ENCODE data around the gene NPAS3.

NPAS3 gene

GRCh38 chr14:33257796-33258195 lies 319.1 kb downstream of the NPAS3 start:
- in situ Hi-C loops (cut with MboI; ENCODE audit: low sequenced_read_pairs), result no loop called here
- 0 out of 2 replicates have a peak, but pooled peaks cover 2% of the 10 kb centered on the region for H3K9me3 ChIP-seq
- no peak overlapping the region for H3K4me3 ChIP-seq
- no peaks in the 10 kb centered on the region for H3K4me1 ChIP-seq
- no peaks in the 10 kb centered on the region for H3K36me3 ChIP-seq (replicated peaks)
- DNase-seq (ENCODE audit: low spot score in 2 of 2), result no peak
- peaks cover 3% of the 10 kb centered on the region for H3K27me3 ChIP-seq (ENCODE audit: low read depth)

- in situ Hi-C loops (cut with MboI; ENCODE audit: low sequenced_read_pairs), result no loop called here
- H3K36me3 ChIP-seq (replicated peaks), result no peaks in the 10 kb centered on the region
- no peak for DNase-seq (ENCODE audit: low spot score in 2 of 2)
These were observed 321.1 kb downstream of the NPAS3 start for GRCh38 chr14:33259764-33260163.

GRCh38 chr14:33271216-33271615 lies 332.5 kb downstream of the NPAS3 start:
- H3K9me3 ChIP-seq, result no peaks in the 10 kb centered on the region
- no peak for DNase-seq (ENCODE audit: low spot score in 2 of 2)
- in situ Hi-C loops (cut with MboI; ENCODE audit: low sequenced_read_pairs), result no loop called here
- no peak overlapping the region for H3K4me3 ChIP-seq
- H3K27me3 ChIP-seq (ENCODE audit: low read depth), result peaks cover 3% of the 10 kb centered on the region; the same call in 1 of the 2 replicates
- H3K36me3 ChIP-seq (replicated peaks), result no peaks in the 10 kb centered on the region
- H3K4me1 ChIP-seq, result no peaks in the 10 kb centered on the region

More at GRCh38 chr14:33259764-33260163, 321.1 kb downstream of the NPAS3 start:
- Histone ChIP-seq H3K4me3 (no peak overlapping the region), H3K27me3 (ENCODE audit: low read depth) (no peaks in the 10 kb centered on the region; the same call in 1 of the 2 replicates), H3K9me3 (0 out of 2 replicates have a peak, but pooled peaks cover 2% of the 10 kb centered on the region), H3K4me1 (no peaks in the 10 kb centered on the region)

- no peak for DNase-seq (ENCODE audit: low spot score in 2 of 2)
- in situ Hi-C loops (cut with MboI; ENCODE audit: low sequenced_read_pairs), result no loop called here
- H3K4me1 ChIP-seq, result no peaks in the 10 kb centered on the region
- no peaks in the 10 kb centered on the region for H3K9me3 ChIP-seq
- H3K4me3 ChIP-seq, result no peak overlapping the region
- peaks cover 4% of the 10 kb centered on the region; the same call in 1 of the 2 replicates for H3K27me3 ChIP-seq (ENCODE audit: low read depth)
- no peaks in the 10 kb centered on the region for H3K36me3 ChIP-seq (replicated peaks)
These were observed 333.2 kb downstream of the NPAS3 start for GRCh38 chr14:33271891-33272290.

GRCh38 chr14:33273978-33274377 lies 335.3 kb downstream of the NPAS3 start:
- H3K4me1 ChIP-seq, result no peaks in the 10 kb centered on the region
- H3K4me3 ChIP-seq, result no peak overlapping the region
- DNase-seq (ENCODE audit: low spot score in 2 of 2), result no peak
- H3K27me3 ChIP-seq (ENCODE audit: low read depth), result peaks cover 6% of the 10 kb centered on the region; the same call in 1 of the 2 replicates
- in situ Hi-C loops (cut with MboI; ENCODE audit: low sequenced_read_pairs), result no loop called here
- H3K36me3 ChIP-seq (replicated peaks), result no peaks in the 10 kb centered on the region
- H3K9me3 ChIP-seq, result no peaks in the 10 kb centered on the region

- H3K4me3 ChIP-seq, result no peak overlapping the region
- in situ Hi-C loops (cut with MboI; ENCODE audit: low sequenced_read_pairs), result no loop called here
- DNase-seq (ENCODE audit: low spot score in 2 of 2), result no peak
These were observed 337.2 kb downstream of the NPAS3 start for GRCh38 chr14:33275879-33276278.

GRCh38 chr14:33279865-33280264 lies 341.2 kb downstream of the NPAS3 start:
- DNase-seq (ENCODE audit: low spot score in 2 of 2), result no peak
- Histone ChIP-seq H3K27me3 (ENCODE audit: low read depth) (peaks cover 8% of the 10 kb centered on the region; the same call in 1 of the 2 replicates), H3K4me1 (no peaks in the 10 kb centered on the region), H3K9me3 (no peaks in the 10 kb centered on the region), H3K36me3 (replicated peaks) (no peaks in the 10 kb centered on the region), H3K4me3 (no peak overlapping the region)
- in situ Hi-C loops (cut with MboI; ENCODE audit: low sequenced_read_pairs), result no loop called here

More at GRCh38 chr14:33275879-33276278, 337.2 kb downstream of the NPAS3 start:
- peaks cover 6% of the 10 kb centered on the region; the same call in 1 of the 2 replicates for H3K27me3 ChIP-seq (ENCODE audit: low read depth)
- H3K4me1 ChIP-seq, result no peaks in the 10 kb centered on the region
- no peaks in the 10 kb centered on the region for H3K36me3 ChIP-seq (replicated peaks)
- no peaks in the 10 kb centered on the region for H3K9me3 ChIP-seq

- H3K9me3 ChIP-seq, result no peaks in the 10 kb centered on the region
- H3K27me3 ChIP-seq (ENCODE audit: low read depth), result peaks cover 5% of the 10 kb centered on the region; the same call in 1 of the 2 replicates
- H3K4me1 ChIP-seq, result no peaks in the 10 kb centered on the region
- in situ Hi-C loops (cut with MboI; ENCODE audit: low sequenced_read_pairs), result no loop called here
- no peak for DNase-seq (ENCODE audit: low spot score in 2 of 2)
- no peak overlapping the region for H3K4me3 ChIP-seq
- H3K36me3 ChIP-seq (replicated peaks), result no peaks in the 10 kb centered on the region
These were observed 342.0 kb downstream of the NPAS3 start for GRCh38 chr14:33280646-33281045.

GRCh38 chr14:33282331-33283230 lies 343.9 kb downstream of the NPAS3 start:
- H3K4me1 ChIP-seq, result no peaks in the 10 kb centered on the region
- peaks cover 2% of the 10 kb centered on the region; the same call in 1 of the 2 replicates for H3K27me3 ChIP-seq (ENCODE audit: low read depth)
- no peak overlapping the region for H3K4me3 ChIP-seq
- H3K9me3 ChIP-seq, result no peaks in the 10 kb centered on the region
- no peak for DNase-seq (ENCODE audit: low spot score in 2 of 2)
- no peaks in the 10 kb centered on the region for H3K36me3 ChIP-seq (replicated peaks)
- in situ Hi-C loops (cut with MboI; ENCODE audit: low sequenced_read_pairs), result no loop called here

GRCh38 chr14:33285902-33286700 lies 347.4 kb downstream of the NPAS3 start:
- in situ Hi-C loops (cut with MboI; ENCODE audit: low sequenced_read_pairs), result no loop called here

GRCh38 chr14:33287189-33287588 lies 348.5 kb downstream of the NPAS3 start:
- H3K27me3 ChIP-seq (ENCODE audit: low read depth), result no peaks in the 10 kb centered on the region
- peaks cover 5% of the 10 kb centered on the region for H3K4me1 ChIP-seq
- H3K36me3 ChIP-seq (replicated peaks), result no peaks in the 10 kb centered on the region
- DNase-seq (ENCODE audit: low spot score in 2 of 2), result no peak
- H3K9me3 ChIP-seq, result no peaks in the 10 kb centered on the region
- in situ Hi-C loops (cut with MboI; ENCODE audit: low sequenced_read_pairs), result no loop called here
- no peak overlapping the region for H3K4me3 ChIP-seq

More at GRCh38 chr14:33285902-33286700, 347.4 kb downstream of the NPAS3 start:
- no peak for DNase-seq (ENCODE audit: low spot score in 2 of 2)
- Histone ChIP-seq H3K9me3 (no peaks in the 10 kb centered on the region), H3K36me3 (replicated peaks) (no peaks in the 10 kb centered on the region), H3K4me1 (peaks cover 3% of the 10 kb centered on the region), H3K4me3 (no peak overlapping the region), H3K27me3 (ENCODE audit: low read depth) (0 out of 2 replicates have a peak, but pooled peaks cover 2% of the 10 kb centered on the region)

GRCh38 chr14:33290641-33291040 lies 352.0 kb downstream of the NPAS3 start:
- peaks cover 5% of the 10 kb centered on the region for H3K4me1 ChIP-seq
- H3K9me3 ChIP-seq, result no peaks in the 10 kb centered on the region
- in situ Hi-C loops (cut with MboI; ENCODE audit: low sequenced_read_pairs), result no loop called here
- peak; percentile 27 to 88 for DNase-seq (ENCODE audit: low spot score in 2 of 2)
- H3K36me3 ChIP-seq (replicated peaks), result no peaks in the 10 kb centered on the region
- no peak overlapping the region for H3K4me3 ChIP-seq
- no peaks in the 10 kb centered on the region for H3K27me3 ChIP-seq (ENCODE audit: low read depth)

- Histone ChIP-seq H3K36me3 (replicated peaks) (no peaks in the 10 kb centered on the region), H3K4me1 (peaks cover 5% of the 10 kb centered on the region), H3K9me3 (no peaks in the 10 kb centered on the region), H3K27me3 (ENCODE audit: low read depth) (no peaks in the 10 kb centered on the region), H3K4me3 (no peak overlapping the region)
- in situ Hi-C loops (cut with MboI; ENCODE audit: low sequenced_read_pairs), result no loop called here
- no peak for DNase-seq (ENCODE audit: low spot score in 2 of 2)
These were observed 352.9 kb downstream of the NPAS3 start for GRCh38 chr14:33291529-33292104.

All from HAP-1 (cell line).